Spleen (tissue), 11 donors: ENCODE measurements around the gene GALNT13. TPM values are rescaled to one million over a fixed set of nuclear protein-coding genes. Genes with fewer than 3 reads are reported as not detected.

Source experiments
- DNase-seq: peaks from one replicate; pipeline ENCODE4 v3.0.0-alpha.2; 2020
- H3K27ac ChIP-seq, 8 donors: fragments of 200-600 bp; sonication (generic) in 7 of 8; 1 replicate in 4 of 8; 2 replicates in 4 of 8; pipeline versions ENCODE4 v1.5.0 to v1.8.0; 2016 to 2021; ENCODE audit warnings: inconsistent platforms in 4 of 8, mild to moderate bottlenecking in 4 of 8, moderate library complexity in 1 of 8
- H3K27me3 ChIP-seq, 7 donors: fragments of 200-600 bp; sonication (generic) in 6 of 7; replicated peaks in 1 of 7; 1 replicate in 4 of 7; 2 replicates in 3 of 7; pipeline versions ENCODE4 v1.5.0 to v1.8.0; 2016 to 2021; ENCODE audit warnings: inconsistent platforms in 3 of 7, mild to moderate bottlenecking in 1 of 7
- H3K36me3 ChIP-seq, 6 donors: fragments of 200-600 bp; sonication (generic) in 5 of 6; 1 replicate in 4 of 6; 2 replicates in 2 of 6; pipeline versions ENCODE4 v1.5.0 to v1.8.0; 2016 to 2021; ENCODE audit warnings: inconsistent platforms in 2 of 6
- H3K4me1 ChIP-seq, 6 donors: fragments of 200-600 bp; sonication (generic) in 5 of 6; 1 replicate in 3 of 6; 2 replicates in 3 of 6; pipeline versions ENCODE4 v1.5.0 to v1.8.0; 2016 to 2021; ENCODE audit warnings: inconsistent platforms in 3 of 6
- H3K4me3 ChIP-seq, 8 donors: fragments of 200-600 bp; sonication (generic) in 7 of 8; 1 replicate in 4 of 8; 2 replicates in 4 of 8; pipeline versions ENCODE4 v1.5.0 to v1.8.0; 2016 to 2021; ENCODE audit warnings: inconsistent platforms in 4 of 8, mild to moderate bottlenecking in 4 of 8, moderate library complexity in 2 of 8
- H3K9me3 ChIP-seq, 8 donors: fragments of 200-600 bp; sonication (generic) in 7 of 8; 1 replicate in 4 of 8; 2 replicates in 4 of 8; pipeline versions ENCODE4 v1.5.0 to v1.8.0; 2016 to 2021; ENCODE audit warnings: inconsistent platforms in 4 of 8
- CTCF ChIP-seq, 11 experiments: fragments of 200-600 bp in 7 of 11; fragments of 450-650 bp in 4 of 11; sonication (generic) in 4 of 11; IDR thresholded peaks in 8 of 11; conservative IDR thresholded peaks in 3 of 11; 1 replicate in 7 of 11; 2 replicates in 4 of 11; pipeline versions ENCODE4 v1.4.0 to v1.8.0; 2016 to 2021; ENCODE audit warnings: antibody characterized with exemption in 11 of 11, inconsistent platforms in 4 of 11, mild to moderate bottlenecking in 1 of 11
- POLR2A ChIP-seq, 3 donors: fragments of 450-650 bp; IDR thresholded peaks; one replicate each; pipeline ENCODE4 v1.5.1; 2017; ENCODE audit warnings: antibody characterized with exemption in 3 of 3, mild to moderate bottlenecking in 1 of 3
- POLR2AphosphoS5 ChIP-seq, 3 donors: sonication (generic); formaldehyde crosslinking; IDR thresholded peaks; one replicate each; pipeline ENCODE4 v1.5.1; 2017; ENCODE audit warnings: antibody characterized with exemption in 3 of 3
- WGBS, 5 donors: extraction: QIAGEN DNeasy Blood & Tissue Kit in 3 of 5; methylation state at CpG; one replicate each; pipeline versions ENCODE4 v1.1.5 to v1.1.7; 2013 to 2018; 5-methylcytosine and 5-hydroxymethylcytosine counted together
- intact Hi-C: fragments of 100-400 bp; cut with DNase I; formaldehyde crosslinking; loops from one replicate; pipeline ENCODE4 v1.15.0; 2023; ENCODE audit warnings: low total_unique reads
- polyA plus RNA-seq, 3 donors: library from polyadenylated mRNA; stranded (reverse); fragments of 200-250 nt; gene quantifications; one replicate each; pipeline ENCODE4 v1.2.1, GENCODE V29; 2013
- total RNA-seq, 7 donors: library from RNA; depleted of rRNA in 3 of 7; stranded (reverse); fragments of >200 nt in 3 of 7; fragmentation: NEBNext Ultra II Directional in 4 of 7; extraction: Animal tissue kit (Norgen Biotek cat#: 25700) in 4 of 7; gene quantifications; one replicate each; pipeline versions ENCODE4 v1.1.0 to v1.2.1, GENCODE V29; 2016 to 2021
- donor health status: healthy with polysubstance abuse.
- donor health status: DM: no; HTN: no; CAD: no; lungs with moderate emphysema.
- donor health status: DM: no; HTN: no; CAD: no.
- donor health status: Bipolar disorder and iron deficiency.
- donor health status: healthy.
- donor health status: DM: no; HTN: no; CAD: no.
- donor health status: DM: yes; HTN: yes; CAD: no.

Gene GALNT13
- total and polyA plus RNA-seq, 10 donors = 0.02 to 0.61 (median 0.11) TPM; not detected in 6

- WGBS, 5 donors = 89 to 96% (median 90%) methylated on average over 2 of the region's 2 CpGs
Measured at GRCh38 chr2:154048905-154049304, 177.2 kb downstream of the GALNT13 start.

GRCh38 chr2:154049561-154049960 is 177.8 kb downstream of the GALNT13 start:
- peaks cover 0 to 6% (median 0%) of the 10 kb centered on the region in 8 donors for H3K9me3 ChIP-seq
- H3K36me3 ChIP-seq = no peaks in the 10 kb centered on the region
- H3K4me3 ChIP-seq = no peak overlapping the region
- H3K27me3 ChIP-seq = no peaks in the 10 kb centered on the region
- intact Hi-C loops = no loop called here
- no peak overlapping the region for H3K27ac ChIP-seq
- TF ChIP-seq POLR2A (IDR thresholded peaks at IDR 0.05) = no peak
- TF ChIP-seq CTCF (IDR thresholded peaks at IDR 0.05 in 8 of 11, conservative IDR thresholded peaks at IDR 0.05 in 3 of 11) = no peak
- TF ChIP-seq POLR2AphosphoS5 (IDR thresholded peaks at IDR 0.05) = no peak
- no peaks in the 10 kb centered on the region for H3K4me1 ChIP-seq
- DNase-seq = no peak
- 64 to 74% (median 70%) methylated on average over 1 of the region's 1 CpG for WGBS, 5 donors

More at GRCh38 chr2:154048905-154049304, 177.2 kb downstream of the GALNT13 start:
- no peak overlapping the region for H3K4me3 ChIP-seq
- no peak for TF ChIP-seq POLR2A (IDR thresholded peaks at IDR 0.05)
- no peak for TF ChIP-seq CTCF (IDR thresholded peaks at IDR 0.05 in 8 of 11, conservative IDR thresholded peaks at IDR 0.05 in 3 of 11)
- TF ChIP-seq POLR2AphosphoS5 (IDR thresholded peaks at IDR 0.05) = no peak
- H3K27me3 ChIP-seq = no peaks in the 10 kb centered on the region
- no peak for DNase-seq
- no peaks in the 10 kb centered on the region for H3K36me3 ChIP-seq
- H3K27ac ChIP-seq = no peak overlapping the region
- no peaks in the 10 kb centered on the region for H3K4me1 ChIP-seq
- intact Hi-C loops = no loop called here
- H3K9me3 ChIP-seq = peaks cover 0 to 6% (median 0%) of the 10 kb centered on the region in 8 donors

- no peak overlapping the region for H3K27ac ChIP-seq
- no peak for DNase-seq
- H3K9me3 ChIP-seq = peaks cover 0 to 49% (median 27%) of the 10 kb centered on the region in 8 donors
- H3K27me3 ChIP-seq = no peaks in the 10 kb centered on the region
- H3K4me1 ChIP-seq = no peaks in the 10 kb centered on the region
- no peak overlapping the region for H3K4me3 ChIP-seq
- intact Hi-C loops = no loop called here
- no peaks in the 10 kb centered on the region for H3K36me3 ChIP-seq
- TF ChIP-seq POLR2A (IDR thresholded peaks at IDR 0.05) (no peak), CTCF (IDR thresholded peaks at IDR 0.05 in 8 of 11, conservative IDR thresholded peaks at IDR 0.05 in 3 of 11) (no peak), POLR2AphosphoS5 (IDR thresholded peaks at IDR 0.05) (no peak)
Measured at GRCh38 chr2:154067124-154067523, 195.4 kb downstream of the GALNT13 start.

- no peak for DNase-seq
- WGBS, 5 donors = 70 to 82% (median 80%) methylated on average over 1 of the region's 1 CpG
- Histone ChIP-seq H3K27ac (no peak overlapping the region), H3K9me3 (peaks cover 0 to 13% (median 0%) of the 10 kb centered on the region in 8 donors), H3K36me3 (no peaks in the 10 kb centered on the region), H3K4me3 (no peak overlapping the region), H3K27me3 (no peaks in the 10 kb centered on the region), H3K4me1 (no peaks in the 10 kb centered on the region)
- intact Hi-C loops = no loop called here
- TF ChIP-seq CTCF (IDR thresholded peaks at IDR 0.05 in 8 of 11, conservative IDR thresholded peaks at IDR 0.05 in 3 of 11) = no peak
Measured at GRCh38 chr2:154078926-154079325, 207.2 kb downstream of the GALNT13 start.
